OCI-LY3 (cell line): ENCODE results near the gene COX8A.

ENCODE experiments used
- H2AFZ ChIP-seq: fragments of 200-600, 300-600 bp; shearing (Covaris generic); 2 replicates; pipeline ENCODE4 v1.6.0; 2014; ENCODE audit warnings: antibody characterized with exemption, low read depth, low read length
- H3K27ac ChIP-seq: fragments of 200-600, 300-600 bp; sonication (generic); 2 replicates; pipeline ENCODE4 v1.5.1; 2014; ENCODE audit warnings: mild to moderate bottlenecking, low read length, moderate library complexity, mixed read lengths
- H3K27me3 ChIP-seq: fragments of 200-600, 300-600 bp; sonication (generic); 2 replicates; pipeline ENCODE4 v1.6.1; 2014; ENCODE audit warnings: low read depth, low read length, mixed read lengths
- H3K36me3 ChIP-seq: fragments of 200-600, 300-600 bp; sonication (generic); replicated peaks from 2 replicates; pipeline ENCODE3; 2014; ENCODE audit warnings: low read depth, low read length, mixed read lengths
- H3K4me1 ChIP-seq: fragments of 300-600, 200-600 bp; sonication (generic); 2 replicates; pipeline ENCODE4 v1.6.1; 2014; ENCODE audit warnings: low read length, mixed read lengths
- H3K4me2 ChIP-seq: fragments of 200-600, 300-600 bp; sonication (generic); 2 replicates; pipeline ENCODE4 v1.6.1; 2014; ENCODE audit warnings: low read length, mixed read lengths
- H3K4me3 ChIP-seq: fragments of 300-600, 200-600 bp; sonication (generic); 2 replicates; pipeline ENCODE4 v1.5.1; 2014; ENCODE audit warnings: antibody characterized with exemption, mild to moderate bottlenecking, low read length, moderate library complexity
- H3K79me2 ChIP-seq: fragments of 300-600, 200-600 bp; shearing (Covaris generic); 2 replicates; pipeline ENCODE4 v1.6.1; 2014; ENCODE audit warnings: mild to moderate bottlenecking, low read length, mixed read lengths
- H3K9ac ChIP-seq: fragments of 300-600, 200-600 bp; shearing (Covaris generic); 2 replicates; pipeline ENCODE4 v1.6.0; 2014; ENCODE audit warnings: mild to moderate bottlenecking, low read length, moderate library complexity
- H3K9me3 ChIP-seq: fragments of 200-600, 300-600 bp; shearing (Covaris generic); 2 replicates; pipeline ENCODE4 v1.6.1; 2014; ENCODE audit warnings: low read length, mixed read lengths; ENCODE audit not compliant: insufficient read depth
- H4K20me1 ChIP-seq: fragments of 200-600, 300-600 bp; sonication (generic); 2 replicates; pipeline ENCODE4 v1.6.1; 2016; ENCODE audit warnings: low read length, mixed read lengths; ENCODE audit not compliant: insufficient read depth
- EZH2phosphoT487 ChIP-seq: fragments of 200-600 bp; shearing (Covaris generic); IDR thresholded peaks from 2 replicates; pipeline ENCODE4 v1.6.1; 2018; ENCODE audit warnings: antibody characterized with exemption, mixed run types, low read depth
- TF ChIP-seq, protein P1 (sequence below): fragments of 200-600, 300-600 bp; sonication (generic); IDR thresholded peaks from 2 replicates; pipeline ENCODE4 v1.5.1; 2014; ENCODE audit warnings: antibody characterized with exemption, low read length, low read depth

COX8A gene

DNA sequence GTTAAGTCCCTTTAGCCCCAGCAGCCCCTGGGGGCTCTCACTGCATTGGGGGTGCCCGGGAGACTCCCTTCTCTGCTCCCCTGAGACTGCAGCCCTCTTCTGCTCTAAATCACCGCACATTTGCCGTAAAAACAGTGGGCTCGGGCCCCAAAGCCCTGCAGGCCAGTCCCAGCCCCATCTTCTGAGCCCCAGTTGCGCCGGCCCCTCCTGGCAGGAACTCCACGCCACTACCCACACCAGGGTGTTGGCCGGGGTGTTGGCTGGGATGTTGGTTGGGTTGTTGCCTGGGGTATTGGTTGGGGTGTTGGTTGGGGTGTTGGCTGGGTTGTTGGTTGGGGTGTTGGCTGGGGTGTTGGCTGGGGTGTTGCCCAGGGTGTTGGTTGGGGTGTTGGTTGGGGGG, 35.3 kb downstream of the COX8A start:
- Histone ChIP-seq H3K27ac (no peak overlapping the region), H4K20me1 (no peaks in the 10 kb centered on the region), H3K36me3 (no peaks in the 10 kb centered on the region), H3K27me3 (no peaks in the 10 kb centered on the region), H3K4me2 (no peak overlapping the region), H3K9ac (no peak overlapping the region), H3K4me3 (no peak overlapping the region), H3K4me1 (peaks cover 3% of the 10 kb centered on the region; the same call in 1 of the 2 replicates), H2AFZ (no peak overlapping the region), H3K9me3 (peaks cover 6% of the 10 kb centered on the region; the same call in 1 of the 2 replicates), H3K79me2 (no peaks in the 10 kb centered on the region)
- TF ChIP-seq, protein P1, sequence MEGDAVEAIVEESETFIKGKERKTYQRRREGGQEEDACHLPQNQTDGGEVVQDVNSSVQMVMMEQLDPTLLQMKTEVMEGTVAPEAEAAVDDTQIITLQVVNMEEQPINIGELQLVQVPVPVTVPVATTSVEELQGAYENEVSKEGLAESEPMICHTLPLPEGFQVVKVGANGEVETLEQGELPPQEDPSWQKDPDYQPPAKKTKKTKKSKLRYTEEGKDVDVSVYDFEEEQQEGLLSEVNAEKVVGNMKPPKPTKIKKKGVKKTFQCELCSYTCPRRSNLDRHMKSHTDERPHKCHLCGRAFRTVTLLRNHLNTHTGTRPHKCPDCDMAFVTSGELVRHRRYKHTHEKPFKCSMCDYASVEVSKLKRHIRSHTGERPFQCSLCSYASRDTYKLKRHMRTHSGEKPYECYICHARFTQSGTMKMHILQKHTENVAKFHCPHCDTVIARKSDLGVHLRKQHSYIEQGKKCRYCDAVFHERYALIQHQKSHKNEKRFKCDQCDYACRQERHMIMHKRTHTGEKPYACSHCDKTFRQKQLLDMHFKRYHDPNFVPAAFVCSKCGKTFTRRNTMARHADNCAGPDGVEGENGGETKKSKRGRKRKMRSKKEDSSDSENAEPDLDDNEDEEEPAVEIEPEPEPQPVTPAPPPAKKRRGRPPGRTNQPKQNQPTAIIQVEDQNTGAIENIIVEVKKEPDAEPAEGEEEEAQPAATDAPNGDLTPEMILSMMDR, result no peak
- no peak for TF ChIP-seq EZH2phosphoT487

DNA sequence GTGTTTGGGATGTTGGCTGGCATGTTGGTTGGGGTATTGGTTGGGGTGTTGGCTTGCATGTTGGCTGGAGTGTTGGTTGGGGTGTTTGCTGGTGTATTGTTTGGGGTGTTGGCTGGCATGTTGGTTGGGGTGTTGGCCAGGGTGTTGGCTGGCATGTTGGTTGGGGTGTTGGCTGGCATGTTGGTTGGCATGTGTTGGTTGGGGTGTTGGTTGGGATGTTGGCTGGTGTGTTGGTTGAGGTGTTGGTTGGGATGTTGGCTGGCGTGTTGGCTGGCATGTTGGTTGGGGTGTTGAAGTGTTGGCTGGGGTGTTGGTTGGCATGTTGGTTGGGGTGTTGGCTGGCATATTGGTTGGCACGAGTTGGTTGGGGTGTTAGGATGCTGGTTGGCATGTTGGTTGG, 36.4 kb downstream of the COX8A start:
- no peak overlapping the region for H3K4me2 ChIP-seq
- TF ChIP-seq EZH2phosphoT487, result no peak
- TF ChIP-seq, protein P1, result no peak
- H3K27me3 ChIP-seq, result no peaks in the 10 kb centered on the region

DNA sequence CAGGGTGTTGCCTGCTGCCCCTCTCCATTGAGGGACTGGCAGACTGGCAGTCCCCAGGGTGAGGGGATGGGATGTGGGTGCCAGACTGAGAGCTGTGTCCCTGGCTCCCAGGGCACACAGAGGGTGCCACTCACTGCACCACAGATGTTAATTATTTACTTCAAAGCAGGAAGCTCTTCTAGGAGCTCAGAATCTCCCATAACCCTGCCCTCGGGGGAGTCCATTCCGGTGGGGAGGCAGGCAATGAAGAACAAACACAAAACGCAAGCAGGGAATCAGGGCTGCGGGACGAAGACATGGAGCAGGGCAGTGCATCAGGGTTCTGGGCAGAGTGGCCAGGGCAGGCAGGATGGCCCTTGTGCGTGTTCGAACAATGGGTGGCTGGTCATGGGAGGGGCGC, 37.0 kb downstream of the COX8A start:
- Histone ChIP-seq H3K9ac (no peak overlapping the region), H3K9me3 (peaks cover 6% of the 10 kb centered on the region; the same call in 1 of the 2 replicates), H2AFZ (no peak overlapping the region), H3K27me3 (no peaks in the 10 kb centered on the region), H4K20me1 (no peaks in the 10 kb centered on the region), H3K4me2 (no peak overlapping the region), H3K79me2 (no peaks in the 10 kb centered on the region), H3K27ac (no peak overlapping the region), H3K36me3 (no peaks in the 10 kb centered on the region), H3K4me1 (peaks cover under 1% of the 10 kb centered on the region; the same call in 1 of the 2 replicates), H3K4me3 (no peak overlapping the region)
- no peak for TF ChIP-seq EZH2phosphoT487
- TF ChIP-seq, protein P1, result no peak

More for the DNA sequence above, 36.4 kb downstream of the COX8A start:
- Histone ChIP-seq H4K20me1 (no peaks in the 10 kb centered on the region), H3K27ac (no peak overlapping the region), H3K4me3 (no peak overlapping the region), H3K4me1 (peaks cover 3% of the 10 kb centered on the region; the same call in 1 of the 2 replicates), H2AFZ (no peak overlapping the region), H3K9me3 (peaks cover 6% of the 10 kb centered on the region; the same call in 1 of the 2 replicates), H3K36me3 (no peaks in the 10 kb centered on the region), H3K79me2 (no peaks in the 10 kb centered on the region), H3K9ac (no peak overlapping the region)

DNA sequence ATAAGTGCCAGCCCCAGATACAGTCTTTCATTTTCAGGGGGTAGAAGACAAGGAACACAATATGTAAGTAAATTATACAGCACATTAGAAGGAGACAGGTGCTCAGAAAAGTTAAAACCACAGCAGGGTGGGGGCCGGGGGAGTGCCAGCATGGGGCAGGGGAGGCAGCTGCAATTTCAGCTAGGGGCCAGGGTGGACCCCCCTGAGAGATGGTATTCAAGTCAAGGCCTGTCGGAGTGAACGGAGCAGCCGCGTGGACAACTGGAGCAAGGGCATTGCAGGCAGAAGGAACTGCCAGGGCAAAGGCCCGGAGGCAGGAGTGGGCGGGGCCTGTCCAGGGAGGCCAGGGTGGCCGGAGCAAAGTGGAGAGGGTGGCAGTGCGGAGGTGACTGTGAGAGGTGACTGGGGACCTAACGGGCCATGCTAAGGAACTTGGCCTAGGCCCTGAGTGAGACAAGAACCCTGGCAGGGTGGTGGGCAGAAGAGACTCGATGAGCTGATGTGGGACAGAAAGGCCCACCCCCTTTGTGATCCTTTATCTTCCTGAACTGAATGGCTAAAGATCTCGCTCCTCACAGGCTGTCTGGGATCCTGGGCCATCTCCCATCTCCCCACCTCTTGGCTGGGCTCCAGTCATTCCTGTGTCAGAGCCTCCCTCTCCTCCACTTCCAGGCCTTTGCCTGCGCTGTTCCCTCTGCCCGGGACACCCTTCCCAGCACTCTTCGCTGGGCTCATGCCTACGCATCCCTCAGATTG, 38.9 kb downstream of the COX8A start:
- Histone ChIP-seq H3K9ac (no peak overlapping the region), H3K9me3 (peaks cover 6% of the 10 kb centered on the region; the same call in 1 of the 2 replicates), H4K20me1 (no peaks in the 10 kb centered on the region), H2AFZ (no peak overlapping the region), H3K27me3 (no peaks in the 10 kb centered on the region), H3K4me2 (no peak overlapping the region), H3K79me2 (no peaks in the 10 kb centered on the region), H3K36me3 (no peaks in the 10 kb centered on the region), H3K27ac (no peak overlapping the region), H3K4me3 (no peak overlapping the region), H3K4me1 (no peaks in the 10 kb centered on the region)
- TF ChIP-seq EZH2phosphoT487, result no peak
- TF ChIP-seq, protein P1, result no peak
